CD4-positive, alpha-beta T cell treated with Interleukin-6 at 100 ng/mL for 8 hours (primary cell): ENCODE measurements around the gene KLHL24.
A peak's percentile ranks its signal among the peaks of the same experiment; 100 is the strongest.
"Not testable (repeated sequence)": the region's sequence is repeated elsewhere in the genome, so short reads cannot be mapped to it uniquely, and the experiment has no call there.

Experiments
- DNase-seq: peaks from one replicate; pipeline ENCODE4 v3.0.0-alpha.2; 2020; ENCODE audit warnings: mixed read lengths, low spot score

The KLHL24 gene

DNA sequence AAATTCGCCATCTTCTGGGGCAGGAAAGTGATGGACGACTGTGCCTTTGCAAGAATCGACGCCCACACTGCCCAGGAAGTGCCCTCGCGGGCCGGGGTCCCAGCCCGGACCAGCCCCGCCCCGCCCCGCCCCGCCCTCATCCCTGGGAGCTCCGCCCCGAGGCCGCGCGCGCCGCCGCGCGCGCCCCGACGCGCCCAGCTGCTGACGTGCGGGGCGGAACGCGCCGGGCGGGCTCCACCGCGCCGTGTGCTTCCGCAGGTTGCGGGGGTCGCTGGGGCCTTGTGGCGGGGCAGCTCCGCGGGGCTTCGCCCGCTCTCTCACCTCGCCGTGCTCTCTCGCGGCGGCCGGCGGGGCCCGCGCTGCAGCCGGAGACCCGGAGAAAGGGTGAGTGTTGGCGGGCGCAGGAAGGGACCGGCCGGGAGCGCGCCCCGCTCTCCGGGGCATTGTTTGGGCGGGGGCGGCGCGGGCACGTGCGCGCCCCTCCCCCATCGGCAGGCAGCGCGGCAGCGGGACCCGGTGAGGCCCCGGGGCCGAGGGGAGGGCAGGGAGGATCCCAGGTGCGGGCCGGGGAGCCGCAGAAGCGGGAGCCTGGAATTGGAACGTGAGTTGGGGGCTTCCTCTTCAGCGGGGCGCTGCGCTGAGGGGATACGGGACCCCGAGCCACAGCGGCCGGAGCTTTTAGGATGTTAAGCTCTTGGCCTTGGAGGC is 62.3 kb downstream of the KLHL24 start, which contains the start of gene YEATS2:
YEATS2 (plus strand) TSS at position 188 of the 708 bp plus-strand sequence. CDS start 17,366 bp downstream, outside the sequence.
- DNase-seq: peak; percentile 69

DNA sequence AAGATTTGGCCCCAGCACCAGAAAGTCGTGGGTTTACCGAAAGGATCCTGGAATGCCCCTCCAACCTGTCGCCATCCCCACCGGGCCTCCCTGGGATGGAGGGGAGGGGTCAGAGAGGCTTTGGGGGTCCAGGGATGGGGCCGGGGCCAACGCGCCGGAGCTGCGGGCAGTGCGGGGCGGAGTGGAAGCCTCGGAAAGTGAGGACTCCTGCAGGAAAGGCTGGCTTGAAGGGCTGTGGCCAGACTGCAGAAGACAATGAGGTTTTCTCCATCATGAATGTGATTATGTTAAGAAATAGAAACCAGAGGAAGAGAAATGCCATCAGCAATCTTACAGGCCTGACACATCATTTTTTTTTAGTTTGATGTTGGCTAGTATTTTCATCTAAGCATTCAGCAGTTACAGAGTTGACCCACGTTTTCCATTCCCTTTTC is 62.9 kb downstream of the KLHL24 start:
- peak; percentile 5 for DNase-seq

DNA sequence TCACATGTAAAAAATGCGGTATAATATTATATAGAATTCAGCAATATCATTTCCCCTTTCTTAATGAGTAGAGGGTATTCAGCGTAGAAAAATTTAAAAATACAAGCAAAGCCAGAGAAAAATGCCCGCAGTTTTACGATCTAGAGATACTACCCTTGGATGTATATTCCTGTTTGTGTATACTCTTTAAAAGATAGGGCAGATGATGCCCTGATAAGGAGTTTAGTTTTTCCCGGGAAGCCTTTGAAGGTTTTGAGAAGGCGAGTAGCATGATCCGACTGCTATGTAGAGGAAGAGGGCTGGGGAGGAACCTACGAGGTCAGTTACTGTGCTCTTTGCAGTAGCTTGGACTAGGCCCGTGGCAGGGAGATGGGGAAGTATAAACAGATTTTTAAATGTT is 63.3 kb downstream of the KLHL24 start:
- peak; percentile 12 for DNase-seq

DNA sequence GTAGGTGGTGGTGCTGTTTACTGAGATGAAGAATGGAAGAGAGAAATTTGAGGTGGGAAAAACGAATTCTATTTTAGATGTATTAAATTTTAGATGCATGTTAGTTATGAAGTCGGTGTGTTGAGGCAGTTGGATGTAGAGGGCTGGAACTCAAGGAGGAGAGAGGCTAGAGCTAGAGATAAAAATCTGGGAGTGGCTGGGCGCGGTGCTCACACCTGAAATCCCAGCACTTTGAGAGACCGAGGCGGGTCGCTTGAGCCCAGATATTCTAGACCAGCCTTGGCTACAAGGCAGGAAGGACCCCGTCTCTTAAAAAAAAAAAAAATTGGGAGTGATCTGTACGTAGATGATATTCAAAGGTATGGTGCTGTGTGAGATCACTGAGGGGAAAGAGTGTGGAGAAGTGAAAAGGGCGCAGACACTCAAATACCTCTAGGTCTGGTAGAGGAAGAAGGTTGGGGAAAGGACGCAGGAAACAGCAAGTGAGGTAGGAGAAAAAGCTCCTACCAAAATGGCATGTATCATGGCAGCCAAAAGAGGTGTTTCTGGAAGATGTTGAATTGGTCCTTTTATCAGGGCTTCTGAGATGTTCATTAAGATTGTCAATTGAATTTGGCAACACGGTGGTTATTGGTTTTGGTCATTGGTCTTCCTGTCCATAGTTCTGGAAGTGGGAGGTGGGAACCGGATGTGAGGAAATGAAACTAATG is 64.0 kb downstream of the KLHL24 start:
- DNase-seq: no peak

DNA sequence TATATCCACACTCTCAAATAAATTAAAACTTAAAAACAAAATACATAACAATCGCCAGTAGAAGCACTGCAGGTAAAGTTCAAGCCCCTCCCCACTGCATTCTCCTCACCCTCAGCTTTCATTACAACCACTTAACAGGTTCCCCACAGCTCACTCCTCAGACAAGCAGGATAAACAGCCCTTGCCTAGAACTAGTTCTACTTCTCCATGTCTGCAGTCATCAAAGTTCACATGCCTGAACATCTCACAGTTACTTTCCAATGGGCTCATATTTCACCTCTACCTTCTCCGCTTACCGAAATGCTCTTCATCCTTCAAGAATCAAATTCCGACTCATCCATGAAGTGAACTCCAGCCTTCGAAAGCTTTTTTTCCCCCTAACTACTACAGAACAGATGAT is 66.3 kb downstream of the KLHL24 start:
- DNase-seq: no peak

DNA sequence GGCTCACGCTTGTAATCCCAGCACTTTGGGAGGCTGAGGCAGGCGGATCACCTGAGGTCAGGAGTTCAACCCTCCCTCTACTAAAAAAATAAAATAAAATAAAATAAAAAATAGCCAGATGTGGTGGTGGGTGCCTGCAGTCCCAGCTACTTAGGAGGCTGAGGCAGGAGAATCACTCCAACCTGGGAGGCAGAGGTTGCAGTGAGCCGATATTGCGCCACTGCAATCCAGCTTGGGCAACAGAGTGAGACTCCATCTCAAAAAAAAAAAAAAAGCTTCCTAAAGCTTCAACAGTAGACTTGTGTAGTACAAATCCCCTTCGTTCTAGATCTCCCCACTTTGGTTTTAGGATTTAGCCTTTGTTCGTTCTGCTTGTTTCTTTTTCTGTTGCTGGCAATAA is 68.5 kb downstream of the KLHL24 start:
- not testable (repeated sequence) for DNase-seq

DNA sequence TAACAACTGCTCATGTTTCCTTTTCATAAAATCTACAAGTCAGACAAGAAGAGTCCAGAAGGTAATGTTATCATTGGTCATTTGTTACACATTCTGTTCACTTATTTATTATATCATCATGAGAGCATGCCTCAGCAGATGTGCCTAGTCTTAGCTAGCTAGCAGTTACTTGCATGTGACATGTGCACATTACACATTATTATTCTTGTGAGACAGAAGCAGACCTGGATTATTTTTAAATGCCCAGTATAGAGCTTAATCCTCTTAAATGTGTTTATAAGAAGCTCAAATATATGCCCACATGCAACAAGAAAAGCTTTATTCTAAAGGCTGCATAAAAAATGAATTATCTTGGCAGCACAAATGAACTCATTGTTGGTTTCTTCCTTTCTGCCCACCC is 74.8 kb downstream of the KLHL24 start:
- no peak for DNase-seq

DNA sequence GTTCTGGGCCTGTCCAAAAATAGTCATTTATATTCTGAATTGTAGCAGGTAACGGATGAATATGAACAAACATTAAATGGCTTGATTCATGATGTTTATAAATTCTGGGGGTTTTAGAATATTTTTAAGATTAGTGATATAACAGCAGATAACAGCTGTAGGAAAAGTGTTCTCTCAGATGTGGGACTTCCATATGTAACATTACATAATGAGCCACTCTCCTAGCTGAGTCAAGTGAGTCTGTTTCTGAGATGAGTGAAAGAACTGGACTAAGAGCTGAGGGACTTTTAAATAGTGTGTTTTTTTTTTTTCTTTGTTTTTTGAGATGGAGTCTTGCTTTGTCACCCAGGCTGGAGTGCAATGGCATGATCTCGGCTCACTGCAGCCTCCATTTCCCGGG is 76.1 kb downstream of the KLHL24 start:
- no peak for DNase-seq

DNA sequence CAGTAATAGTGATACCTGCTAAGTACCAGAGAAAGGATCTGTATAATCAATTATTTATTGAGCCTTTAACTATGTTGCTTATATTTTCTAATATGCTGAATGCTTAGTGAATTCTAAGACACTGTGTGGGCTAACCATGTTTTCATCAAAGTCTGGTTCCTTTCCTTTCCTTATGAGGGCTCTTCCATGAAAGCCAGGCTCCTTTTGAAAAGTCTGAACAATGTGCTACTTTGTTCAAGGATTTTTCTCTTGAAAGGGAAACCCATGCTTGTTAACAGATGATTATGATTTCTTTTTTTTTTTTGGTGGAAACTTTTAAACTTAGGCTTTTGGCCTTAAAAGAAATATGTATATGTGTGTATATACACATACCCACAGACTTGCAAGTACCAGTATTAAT is 79.2 kb downstream of the KLHL24 start:
- DNase-seq: no peak

DNA sequence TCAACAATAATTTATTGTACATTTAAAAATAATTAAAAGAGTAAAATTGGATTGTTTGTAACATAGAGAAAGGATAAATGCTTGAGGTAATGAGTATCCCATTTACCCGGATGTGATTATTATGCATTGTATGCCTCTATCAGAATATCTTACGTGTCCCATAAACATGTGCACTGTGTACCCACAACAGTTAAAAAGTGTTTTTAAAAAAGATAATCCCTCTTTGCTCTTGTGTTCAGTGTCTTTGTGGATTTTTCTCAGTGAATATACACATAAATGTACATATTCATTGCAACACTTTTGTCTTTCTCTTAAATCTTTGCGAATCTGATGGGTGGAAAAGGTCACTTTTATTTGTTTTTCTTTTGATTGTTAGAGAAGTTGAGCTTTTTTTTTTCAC is 82.6 kb downstream of the KLHL24 start:
- DNase-seq: no peak

DNA sequence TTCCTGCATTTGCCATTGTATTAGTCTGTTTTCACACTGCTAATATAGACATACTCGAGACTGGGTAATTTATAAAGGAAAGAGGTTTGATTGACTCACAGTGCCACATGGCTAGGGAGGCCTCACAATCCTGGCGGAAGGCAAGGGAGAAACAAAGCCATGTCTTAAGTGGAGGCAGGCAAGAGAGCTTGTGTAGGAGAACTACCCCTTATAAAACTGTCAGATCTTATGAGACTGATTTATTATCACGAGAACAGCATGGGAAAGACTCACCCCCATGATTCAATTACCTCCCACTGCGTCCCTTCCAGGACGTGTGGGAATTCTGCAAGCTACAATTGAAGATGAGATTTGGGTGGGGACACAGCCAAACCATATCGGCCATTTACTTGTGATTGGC is 90.0 kb downstream of the KLHL24 start:
- DNase-seq: no peak

DNA sequence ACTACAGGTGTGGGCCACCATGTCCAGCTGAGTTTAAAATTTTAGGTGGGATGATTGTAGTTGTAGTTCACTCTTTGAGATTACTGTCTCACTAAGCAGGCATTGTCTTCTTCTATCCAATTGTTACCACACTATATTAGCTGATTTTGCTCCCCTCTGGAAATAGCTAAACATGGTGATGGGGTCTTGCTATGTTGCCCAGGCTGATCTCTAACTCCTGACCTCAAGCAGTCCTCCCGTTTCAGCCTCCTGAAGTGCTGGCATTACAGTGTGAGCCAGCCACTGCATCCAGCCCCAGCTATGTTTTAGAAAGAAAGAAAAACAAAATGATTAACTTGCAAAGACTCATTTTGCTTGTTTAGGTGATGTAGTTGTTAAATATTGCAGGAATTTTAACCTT is 92.8 kb downstream of the KLHL24 start:
- DNase-seq: no peak

DNA sequence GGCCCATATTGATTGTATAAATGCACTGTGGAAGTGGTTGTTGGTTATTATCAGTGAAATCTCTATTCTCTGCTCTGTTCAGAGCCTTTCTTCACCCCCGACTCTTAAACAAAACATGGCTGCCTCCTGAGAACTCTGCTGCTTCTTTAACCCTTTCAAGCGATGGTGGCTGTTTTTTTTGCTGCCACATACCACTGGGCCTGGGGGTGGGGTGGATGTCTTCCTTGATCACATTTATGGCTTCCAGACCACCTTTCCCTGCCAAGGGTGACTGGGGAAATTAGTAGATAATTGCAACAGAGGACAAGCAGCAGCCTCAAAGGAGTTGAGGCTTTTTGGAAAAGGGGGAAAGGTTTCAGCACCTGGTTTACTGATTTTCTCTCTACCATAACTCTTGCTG is 94.9 kb downstream of the KLHL24 start:
- DNase-seq: no peak

DNA sequence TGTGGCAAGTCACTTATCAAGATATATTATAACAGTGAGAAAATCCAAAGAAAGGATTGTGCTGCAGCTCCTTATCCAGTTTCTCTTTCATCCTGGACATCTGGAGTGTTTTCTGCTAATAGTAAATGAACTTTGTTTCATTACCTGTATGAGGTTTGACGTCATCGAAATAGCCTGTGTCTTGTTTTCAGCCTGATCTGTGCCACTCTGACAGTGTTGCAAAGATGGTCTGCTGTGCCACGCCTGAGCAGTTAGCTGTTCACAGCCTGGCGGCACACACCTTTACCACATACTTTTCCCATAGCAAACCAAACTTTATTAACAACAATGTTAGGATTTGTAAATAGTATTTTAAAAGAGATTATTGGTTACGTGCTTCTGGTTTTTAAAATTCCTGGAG is 96.2 kb downstream of the KLHL24 start:
- no peak for DNase-seq

DNA sequence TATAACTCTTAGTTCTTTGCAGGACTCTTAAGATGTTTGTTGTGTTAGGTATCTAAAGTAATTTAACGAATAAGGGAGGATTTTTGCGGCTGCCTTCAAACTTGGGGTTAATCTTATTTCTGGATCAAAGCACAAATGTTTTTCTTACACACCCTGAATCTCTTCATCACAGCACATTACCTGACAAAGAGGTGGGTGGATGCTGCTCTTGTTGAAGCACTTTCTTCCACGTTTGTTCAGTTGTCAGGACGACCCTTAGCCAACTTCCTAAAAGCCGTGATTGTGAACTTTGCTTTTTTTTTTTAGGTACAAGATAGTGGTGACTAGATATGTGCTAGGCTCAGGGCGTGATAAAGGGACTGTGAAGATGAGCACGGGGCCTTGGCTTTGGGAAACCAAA is 98.1 kb downstream of the KLHL24 start:
- no peak for DNase-seq
